GM18508 (cell line): Measurements from ENCODE around the gene ATG16L1.

Source experiments
- ATAC-seq: cut with Tn5 transposase; IDR thresholded peaks from one replicate; pipeline ENCODE4 v1.9.1; 2021; ENCODE audit warnings: moderate number of reproducible peaks; ENCODE audit not compliant: insufficient read depth, unreplicated experiment

The ATG16L1 gene

GRCh38 chr2:233251306-233252116 lies at the start of gene ATG16L1:
Gene ATG16L1, plus strand, starts transcription at chr2:233251673. Its CDS starts 155 bp downstream, at chr2:233251828.
- peak; percentile 75 for ATAC-seq

- no peak for ATAC-seq
Measured at GRCh38 chr2:233202531-233202944, 48.9 kb upstream of the ATG16L1 start.

GRCh38 chr2:233203060-233203459 lies 48.4 kb upstream of the ATG16L1 start:
- ATAC-seq: no peak

GRCh38 chr2:233204286-233204936 lies 47.1 kb upstream of the ATG16L1 start:
- ATAC-seq: no peak

GRCh38 chr2:233208382-233209116 lies 42.9 kb upstream of the ATG16L1 start:
- ATAC-seq: no peak

- no peak for ATAC-seq
Measured at GRCh38 chr2:233209117-233209532, 42.3 kb upstream of the ATG16L1 start.

- no peak for ATAC-seq
Measured at GRCh38 chr2:233209533-233210171, 41.8 kb upstream of the ATG16L1 start.

GRCh38 chr2:233210281-233210680 lies 41.2 kb upstream of the ATG16L1 start:
- no peak for ATAC-seq

GRCh38 chr2:233210843-233211547 lies 40.5 kb upstream of the ATG16L1 start:
- ATAC-seq: no peak

GRCh38 chr2:233211548-233211895 lies 40.0 kb upstream of the ATG16L1 start:
- ATAC-seq: no peak

GRCh38 chr2:233213011-233213410 lies 38.5 kb upstream of the ATG16L1 start:
- no peak for ATAC-seq

GRCh38 chr2:233213975-233214374 lies 37.5 kb upstream of the ATG16L1 start:
- ATAC-seq: no peak

- no peak for ATAC-seq
Measured at GRCh38 chr2:233217892-233218377, 33.5 kb upstream of the ATG16L1 start.

- no peak for ATAC-seq
Measured at GRCh38 chr2:233218836-233219235, 32.6 kb upstream of the ATG16L1 start.

GRCh38 chr2:233219848-233220247 lies 31.6 kb upstream of the ATG16L1 start:
- no peak for ATAC-seq

GRCh38 chr2:233221378-233222063 lies 30.0 kb upstream of the ATG16L1 start:
- ATAC-seq: no peak

GRCh38 chr2:233223059-233223894 lies 28.2 kb upstream of the ATG16L1 start:
- peak; percentile 52 for ATAC-seq
